ENCODE results near the gene ABCB1. TPM values are rescaled to one million over a fixed set of nuclear protein-coding genes. Genes with fewer than 3 reads are reported as not detected.

The ABCB1 gene
- total and polyA plus RNA-seq, 9 of the 15 experiments (the other 6 are each of a cell fraction or from before 2014, with no cell fraction given), result 0.03 to 0.86 (median 0.52) TPM

DNA sequence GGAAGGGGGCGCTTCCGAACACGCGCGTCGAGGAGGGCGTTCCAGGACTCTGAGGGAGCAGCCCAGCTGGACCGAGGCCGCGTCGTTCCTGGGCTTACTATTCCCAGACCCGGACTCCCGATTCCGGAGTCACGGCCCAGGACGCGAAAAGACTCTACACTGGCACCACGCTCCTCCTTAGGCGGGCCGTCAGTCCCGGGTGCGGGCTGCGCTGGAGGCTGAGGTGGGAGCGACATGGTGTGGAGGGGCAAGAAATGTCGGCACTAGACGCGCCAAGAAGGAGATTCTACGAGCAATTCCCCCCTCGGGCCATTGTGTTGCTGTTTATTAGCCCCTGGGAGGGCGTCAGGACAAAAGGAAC lies 26.9 kb upstream of the ABCB1 start (continued):
- TF ChIP-seq, protein P1, sequence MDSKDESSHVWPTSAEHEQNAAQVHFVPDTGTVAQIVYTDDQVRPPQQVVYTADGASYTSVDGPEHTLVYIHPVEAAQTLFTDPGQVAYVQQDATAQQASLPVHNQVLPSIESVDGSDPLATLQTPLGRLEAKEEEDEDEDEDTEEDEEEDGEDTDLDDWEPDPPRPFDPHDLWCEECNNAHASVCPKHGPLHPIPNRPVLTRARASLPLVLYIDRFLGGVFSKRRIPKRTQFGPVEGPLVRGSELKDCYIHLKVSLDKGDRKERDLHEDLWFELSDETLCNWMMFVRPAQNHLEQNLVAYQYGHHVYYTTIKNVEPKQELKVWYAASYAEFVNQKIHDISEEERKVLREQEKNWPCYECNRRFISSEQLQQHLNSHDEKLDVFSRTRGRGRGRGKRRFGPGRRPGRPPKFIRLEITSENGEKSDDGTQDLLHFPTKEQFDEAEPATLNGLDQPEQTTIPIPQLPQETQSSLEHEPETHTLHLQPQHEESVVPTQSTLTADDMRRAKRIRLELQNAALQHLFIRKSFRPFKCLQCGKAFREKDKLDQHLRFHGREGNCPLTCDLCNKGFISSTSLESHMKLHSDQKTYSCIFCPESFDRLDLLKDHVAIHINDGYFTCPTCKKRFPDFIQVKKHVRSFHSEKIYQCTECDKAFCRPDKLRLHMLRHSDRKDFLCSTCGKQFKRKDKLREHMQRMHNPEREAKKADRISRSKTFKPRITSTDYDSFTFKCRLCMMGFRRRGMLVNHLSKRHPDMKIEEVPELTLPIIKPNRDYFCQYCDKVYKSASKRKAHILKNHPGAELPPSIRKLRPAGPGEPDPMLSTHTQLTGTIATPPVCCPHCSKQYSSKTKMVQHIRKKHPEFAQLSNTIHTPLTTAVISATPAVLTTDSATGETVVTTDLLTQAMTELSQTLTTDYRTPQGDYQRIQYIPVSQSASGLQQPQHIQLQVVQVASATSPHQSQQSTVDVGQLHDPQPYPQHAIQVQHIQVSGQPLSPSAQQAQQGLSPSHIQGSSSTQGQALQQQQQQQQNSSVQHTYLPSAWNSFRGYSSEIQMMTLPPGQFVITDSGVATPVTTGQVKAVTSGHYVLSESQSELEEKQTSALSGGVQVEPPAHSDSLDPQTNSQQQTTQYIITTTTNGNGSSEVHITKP (IDR thresholded peaks at IDR 0.05; ENCODE audit: partially characterized antibody), result no peak
- no peak for TF ChIP-seq RUNX1 (IDR thresholded peaks at IDR 0.05; ENCODE audit: low read depth)

DNA sequence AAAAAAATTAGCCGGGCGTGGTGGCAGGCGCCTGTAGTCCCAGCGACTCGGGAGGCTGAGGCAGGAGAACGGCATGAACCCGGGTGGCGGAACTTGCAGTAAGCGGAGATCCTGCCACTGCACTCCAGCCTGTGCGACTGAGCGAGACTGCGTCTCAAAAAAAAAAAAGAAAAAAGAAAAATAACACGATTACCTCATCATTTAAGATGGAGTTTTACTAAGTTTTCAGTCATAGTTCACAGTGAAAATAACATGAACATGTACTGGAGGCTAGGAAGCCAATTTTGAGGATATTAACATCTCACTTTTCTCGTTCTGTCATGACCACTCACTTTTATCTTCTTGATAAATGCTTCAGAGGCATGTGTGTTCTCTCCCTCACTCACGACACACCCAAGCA lies 24.4 kb upstream of the ABCB1 start:
- Histone ChIP-seq H3K4me1 (replicated peaks in 1 of 2; ENCODE audit: control insufficient read depth in 2 of 2, insufficient read depth in 2 of 2, low read length in 2 of 2) (peaks cover 0 to 4% of the 10 kb centered on the region in 2 experiments; a peak in 1 of 5 replicates), H3K4me2 (ENCODE audit: insufficient read depth, low read length) (no peak overlapping the region), H3K9me1 (ENCODE audit: control insufficient read depth, insufficient read depth, low read length) (no peaks in the 10 kb centered on the region), H3K4me3 (no peak overlapping the region), H4K20me1 (replicated peaks; ENCODE audit: control insufficient read depth, insufficient read depth, low read length) (no peaks in the 10 kb centered on the region), H3K9ac (ENCODE audit: insufficient read depth in 1 of 2, low read depth in 2 of 2, low read length in 2 of 2) (no peak overlapping the region), H3K79me2 (ENCODE audit: control insufficient read depth, insufficient read depth, low read length) (no peaks in the 10 kb centered on the region), H3K27me3 (ENCODE audit: control insufficient read depth in 2 of 2, insufficient read depth in 2 of 2, low read length in 2 of 2) (no peaks in the 10 kb centered on the region), H2AFZ (ENCODE audit: low read depth, low read length) (no peak overlapping the region), H3K9me3 (replicated peaks; ENCODE audit: control insufficient read depth, insufficient read depth, low read depth, low read length) (no peaks in the 10 kb centered on the region), H3K27ac (ENCODE audit: extremely low read depth, low read depth, low read length) (no peak overlapping the region), H3K36me3 (ENCODE audit: control insufficient read depth, insufficient read depth, low read length) (no peaks in the 10 kb centered on the region)
- 2% methylated on average over 15 of the region's 15 CpGs for WGBS (ENCODE audit: insufficient coverage, low coverage, missing lambda C conversion rate)
- intact Hi-C loops (cut with micrococcal nuclease), result no loop called here
- in situ Hi-C loops (cut with MboI), result no loop called here
- ATAC-seq, result no peak
- DNase-seq (ENCODE audit: extremely low read depth in 1 of 4, low spot score in 3 of 4), result no peak
- no peak for TF ChIP-seq POLR2AphosphoS5 (IDR thresholded peaks at IDR 0.05; ENCODE audit: control insufficient read depth, insufficient read depth, low read depth, low read length)
- no peak for TF ChIP-seq EGR1 (conservative IDR thresholded peaks at IDR 0.05)
- TF ChIP-seq MXI1 (IDR thresholded peaks at IDR 0.05; ENCODE audit: low read depth, low read length), result no peak
- no peak for TF ChIP-seq BRF1 (IDR thresholded peaks at IDR 0.05; ENCODE audit: borderline replicate concordance, extremely low read depth, insufficient read length)
- TF ChIP-seq BCL6 (CRISPR knock-in tag; IDR thresholded peaks at IDR 0.05), result no peak
- TF ChIP-seq, protein P2, sequence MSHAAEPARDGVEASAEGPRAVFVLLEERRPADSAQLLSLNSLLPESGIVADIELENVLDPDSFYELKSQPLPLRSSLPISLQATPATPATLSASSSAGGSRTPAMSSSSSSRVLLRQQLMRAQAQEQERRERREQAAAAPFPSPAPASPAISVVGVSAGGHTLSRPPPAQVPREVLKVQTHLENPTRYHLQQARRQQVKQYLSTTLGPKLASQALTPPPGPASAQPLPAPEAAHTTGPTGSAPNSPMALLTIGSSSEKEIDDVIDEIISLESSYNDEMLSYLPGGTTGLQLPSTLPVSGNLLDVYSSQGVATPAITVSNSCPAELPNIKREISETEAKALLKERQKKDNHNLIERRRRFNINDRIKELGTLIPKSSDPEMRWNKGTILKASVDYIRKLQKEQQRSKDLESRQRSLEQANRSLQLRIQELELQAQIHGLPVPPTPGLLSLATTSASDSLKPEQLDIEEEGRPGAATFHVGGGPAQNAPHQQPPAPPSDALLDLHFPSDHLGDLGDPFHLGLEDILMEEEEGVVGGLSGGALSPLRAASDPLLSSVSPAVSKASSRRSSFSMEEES (CRISPR knock-in tag; IDR thresholded peaks at IDR 0.05), result no peak
- TF ChIP-seq HSF4 (CRISPR knock-in tag; IDR thresholded peaks at IDR 0.05; ENCODE audit: borderline replicate concordance), result no peak
- FAIRE-seq, result no peak
- POLR2A ChIA-PET, result no interaction called here
- CTCF ChIA-PET (ENCODE audit: low intra/inter-chr PET ratio), result no interaction called here
- no TSS peak for BruUV-seq (replicated peaks)

Data from K562 (cell line).